ENCODE measurements around the gene TMEM167B.
"Not testable (repeated sequence)": the region's sequence is repeated elsewhere in the genome, so short reads cannot be mapped to it uniquely, and the experiment has no call there.

Gene TMEM167B

GRCh38 chr1:109115685-109116084 is 25.1 kb downstream of the TMEM167B start:
- DNase-seq: no peak

DNA sequence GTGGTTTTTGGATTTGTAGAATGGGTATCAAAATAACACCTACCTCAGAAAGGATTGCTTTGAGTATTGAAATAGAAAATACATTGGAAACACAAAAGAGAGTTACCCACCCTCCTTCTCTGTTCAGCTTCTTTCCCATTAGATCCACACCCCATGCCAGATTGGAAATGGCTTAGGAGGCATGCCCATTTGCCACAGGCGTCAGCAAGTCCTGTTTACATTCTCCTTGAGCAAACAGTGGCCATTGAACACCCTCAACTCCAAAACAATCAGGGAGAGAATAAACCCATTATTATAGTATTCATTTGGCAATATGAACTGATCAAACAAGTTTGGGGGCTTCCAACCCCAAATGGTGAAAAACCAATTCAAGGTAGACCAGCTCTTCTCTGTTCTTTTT is 25.7 kb downstream of the TMEM167B start:
- no peak for DNase-seq

DNA sequence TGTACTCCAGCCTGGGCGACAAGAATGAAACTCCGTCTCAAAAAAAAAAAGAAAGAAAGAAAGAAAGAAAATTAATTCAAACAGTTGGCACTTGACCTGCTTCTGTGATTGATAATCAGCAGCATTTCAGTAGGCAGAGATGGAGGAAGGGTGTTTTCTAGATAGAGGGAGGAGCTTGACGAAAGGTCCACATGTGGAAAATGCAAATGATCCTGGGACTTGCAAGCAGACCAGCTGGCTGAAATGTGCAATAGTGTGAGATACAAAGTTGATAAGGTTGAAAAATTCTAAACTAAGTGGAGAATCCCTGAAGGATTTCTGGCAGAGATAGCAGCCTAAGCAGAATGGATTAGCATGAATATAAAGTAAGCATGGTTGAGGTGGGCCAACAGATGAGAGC is 27.5 kb downstream of the TMEM167B start:
- DNase-seq: no peak

GRCh38 chr1:109120356-109120755 is 29.8 kb downstream of the TMEM167B start:
- DNase-seq: no peak

DNA sequence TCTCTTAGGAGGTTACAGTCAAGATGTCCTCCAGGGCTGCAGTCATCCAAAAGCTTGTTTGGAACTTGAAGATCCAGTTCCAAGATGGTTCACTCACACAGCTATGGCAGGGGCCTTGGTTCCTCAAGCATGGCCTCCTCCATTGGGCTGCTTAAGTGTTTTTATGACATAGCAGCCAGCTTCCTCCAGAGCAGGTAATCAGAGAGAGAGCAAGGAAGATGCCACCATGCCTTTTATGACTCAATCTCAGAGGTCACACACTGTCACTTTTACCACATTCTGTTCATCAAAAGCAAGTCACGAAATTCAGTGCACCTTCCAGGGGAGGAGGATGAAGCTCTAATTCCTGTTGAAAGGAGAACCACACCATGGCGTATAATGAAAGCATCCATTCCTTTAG is 40.5 kb downstream of the TMEM167B start:
- DNase-seq: no peak

DNA sequence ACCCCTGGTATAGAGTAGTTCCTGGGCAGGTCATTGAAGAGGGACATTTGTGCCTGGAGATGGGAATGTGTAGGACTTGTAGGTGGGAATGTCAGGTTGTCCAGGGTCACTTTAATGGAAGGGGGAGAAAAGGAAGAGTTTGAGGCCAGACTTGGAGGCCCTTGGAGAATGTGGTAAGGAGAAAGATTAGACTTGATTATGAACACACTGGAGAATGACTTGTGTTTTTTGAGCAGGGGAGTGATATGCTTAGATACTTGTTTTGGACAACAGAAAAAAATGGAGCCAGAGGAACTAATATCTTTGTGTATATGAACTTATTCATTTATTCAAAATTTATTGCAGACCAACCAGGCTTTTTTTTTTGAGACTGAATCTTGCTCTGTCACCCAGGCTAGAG is 41.2 kb downstream of the TMEM167B start:
- DNase-seq: no peak

- no peak for DNase-seq
These were observed 42.6 kb downstream of the TMEM167B start for GRCh38 chr1:109133002-109133706.

DNA sequence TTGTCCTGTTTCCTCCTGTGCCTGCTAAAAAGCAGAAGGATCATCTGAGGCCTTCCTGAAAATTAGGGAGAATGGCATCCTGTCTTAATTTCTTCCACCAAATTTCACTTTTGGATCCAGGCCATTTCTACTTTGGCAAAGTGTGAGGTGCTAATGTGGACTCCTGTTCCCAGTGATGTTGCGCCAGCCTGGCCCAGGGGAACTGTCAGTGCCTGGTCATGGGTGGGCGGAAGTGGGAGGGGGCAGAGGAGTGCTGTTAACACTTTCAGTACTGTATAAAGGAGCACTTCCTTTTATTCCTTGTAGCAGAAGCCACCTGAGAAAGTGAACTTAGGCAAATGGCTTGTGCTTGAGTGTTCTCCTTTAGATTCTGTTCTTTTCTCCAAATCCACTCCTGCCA is 43.3 kb downstream of the TMEM167B start:
- DNase-seq: no peak

- no peak for DNase-seq
These were observed 43.9 kb downstream of the TMEM167B start for GRCh38 chr1:109134423-109134822.

DNA sequence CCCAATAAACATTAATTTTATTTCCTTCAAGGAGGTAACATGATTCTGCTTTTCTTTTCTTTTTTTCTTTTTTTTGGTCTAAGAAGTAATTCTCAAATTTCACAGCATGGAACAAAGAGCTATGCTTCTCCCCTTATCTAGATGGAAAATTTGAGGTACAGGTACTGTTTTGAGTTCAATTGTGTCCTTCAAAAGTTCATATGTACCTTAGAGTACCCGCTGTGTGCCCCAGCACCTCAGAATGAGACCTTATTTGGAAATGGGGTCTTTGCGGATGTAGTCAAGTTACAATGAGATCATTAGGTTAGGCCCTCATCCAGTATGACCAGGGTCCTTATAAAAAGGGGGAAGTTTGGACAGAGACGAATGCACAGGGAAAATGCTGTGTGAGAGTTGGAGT is 45.4 kb downstream of the TMEM167B start:
- no peak for DNase-seq

- DNase-seq: no peak
These were observed 46.2 kb downstream of the TMEM167B start for GRCh38 chr1:109136766-109137165.

DNA sequence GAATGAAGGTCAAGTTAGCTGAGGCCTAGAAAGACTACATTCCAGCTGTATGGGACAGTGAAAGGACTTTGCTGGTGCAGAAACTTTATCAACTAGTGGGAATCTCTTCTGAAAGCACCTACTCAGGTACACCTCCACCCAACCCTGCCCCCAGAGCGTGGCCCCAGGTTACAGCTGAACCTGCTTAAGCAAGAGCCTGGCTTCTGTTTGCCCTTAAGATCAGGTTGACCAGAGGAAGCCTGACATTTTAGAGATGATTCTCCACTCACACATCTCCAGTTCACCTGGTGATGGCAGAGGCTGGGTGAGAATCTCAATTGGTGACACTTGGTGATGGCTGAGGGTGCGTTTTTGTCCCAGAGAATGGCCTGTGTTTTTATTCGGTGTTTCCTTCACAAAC is 47.4 kb downstream of the TMEM167B start:
- DNase-seq: no peak

- DNase-seq: no peak
These were observed 47.8 kb downstream of the TMEM167B start for GRCh38 chr1:109138358-109138757.

GRCh38 chr1:109140392-109140791 is 49.8 kb downstream of the TMEM167B start:
- no peak for DNase-seq

DNA sequence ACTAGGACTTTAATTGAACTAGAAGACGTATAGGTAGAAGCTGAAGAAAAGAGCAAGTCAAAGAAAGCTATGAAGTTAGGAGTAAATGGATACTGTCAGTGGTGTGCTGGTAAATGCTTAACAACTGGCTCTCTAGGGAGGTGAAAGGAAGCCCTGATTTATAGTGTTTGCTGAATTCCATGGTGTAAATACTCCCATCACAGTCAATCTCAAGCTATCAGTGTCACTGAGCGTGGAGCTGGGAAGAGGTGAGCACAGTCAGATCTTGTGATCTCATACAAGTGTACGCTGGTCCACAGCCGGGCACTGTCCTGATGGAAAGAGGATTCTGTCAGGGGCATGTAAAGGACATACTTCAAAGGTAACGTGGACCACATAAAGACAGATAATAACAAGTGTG is 51.7 kb downstream of the TMEM167B start:
- DNase-seq: no peak

- not testable (repeated sequence) for DNase-seq
These were observed 52.2 kb downstream of the TMEM167B start for GRCh38 chr1:109142725-109143124.
